T-helper 2 cell treated with Interferon-gamma antibody and Interleukin-4, amounts not matched to agents 5 μg/mL and 100 μg/mL, for 36 hours (primary cell): Measurements from ENCODE around the gene TLCD3A.

Experiments used
- DNase-seq: peaks from one replicate; pipeline ENCODE4 v3.0.0; 2021; ENCODE audit warnings: low spot score
- H3K27ac Mint-ChIP-seq: one replicate; pipeline ENCODE4 v1.8.0; 2021; ENCODE audit warnings: mild to moderate bottlenecking, mixed read lengths
- H3K27me3 Mint-ChIP-seq: one replicate; pipeline ENCODE4 v1.8.0; 2021; ENCODE audit warnings: low read depth, mixed read lengths
- H3K36me3 Mint-ChIP-seq: one replicate; pipeline ENCODE4 v1.8.0; 2021; ENCODE audit warnings: low read depth, mixed read lengths
- H3K4me1 Mint-ChIP-seq: one replicate; pipeline ENCODE4 v1.8.0; 2021; ENCODE audit warnings: low read depth, mixed read lengths
- H3K4me3 Mint-ChIP-seq: one replicate; pipeline ENCODE4 v1.8.0; 2022; ENCODE audit warnings: mild to moderate bottlenecking, moderate library complexity, mixed read lengths
- H3K9me3 Mint-ChIP-seq: one replicate; pipeline ENCODE4 v1.8.0; 2021; ENCODE audit warnings: mixed read lengths

TLCD3A gene

DNA sequence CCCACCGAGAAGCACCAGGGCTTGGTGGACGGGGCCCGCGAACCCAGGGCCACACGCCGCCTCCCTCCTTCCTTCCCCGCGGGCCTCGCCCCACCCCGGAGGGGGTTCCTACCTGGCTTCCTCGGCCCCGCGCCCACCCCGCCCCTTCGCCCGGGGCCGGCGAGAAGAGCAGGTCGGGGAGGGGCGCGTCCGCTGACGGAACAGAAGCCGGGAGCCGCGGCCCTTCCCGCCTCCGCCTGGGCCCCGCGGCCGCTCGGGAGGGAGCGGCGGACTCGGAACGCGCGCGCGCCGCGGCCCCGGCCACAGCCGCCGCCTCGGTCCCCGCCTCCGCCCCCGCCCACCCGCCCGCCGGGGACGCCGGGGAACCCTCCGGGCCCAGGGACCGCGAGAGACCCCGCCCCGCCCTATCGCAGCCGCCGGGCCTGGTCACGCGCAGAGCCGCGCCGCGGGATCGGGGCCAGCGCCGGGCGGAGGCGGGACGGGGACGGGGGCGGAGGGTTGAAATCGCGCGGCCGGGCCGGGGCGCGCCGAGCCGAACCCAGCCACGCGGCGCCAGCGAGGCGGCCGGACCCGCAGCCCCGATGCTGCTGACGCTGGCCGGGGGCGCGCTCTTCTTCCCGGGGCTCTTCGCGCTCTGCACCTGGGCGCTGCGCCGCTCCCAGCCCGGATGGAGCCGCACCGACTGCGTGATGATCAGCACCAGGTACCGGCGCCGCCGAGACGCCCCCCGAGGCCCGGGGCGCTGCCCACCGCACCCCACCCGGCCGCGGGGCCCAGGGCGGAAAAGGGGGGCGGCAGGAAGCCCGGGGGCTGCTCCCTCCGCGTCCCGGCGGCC, at the start of gene TLCD3A:
TLCD3A (plus strand) TSS at position 530 of the 835 bp plus-strand sequence; CDS start at position 582, 52 bp downstream.
- Mint-ChIP-seq H3K9me3 (no peaks in the 10 kb centered on the region), H3K27me3 (no peaks in the 10 kb centered on the region), H3K27ac (peak within 1 kb of the TSS; percentile 90), H3K4me1 (peaks cover 8% of the 10 kb centered on the region), H3K4me3 (peak within 1 kb of the TSS; percentile 88), H3K36me3 (peaks cover 21% of the 10 kb centered on the region)
- peak; percentile 71 for DNase-seq

GRCh38 chr17:683040-683439, 49.4 kb upstream of the TLCD3A start:
- Mint-ChIP-seq H3K4me3 (no peak overlapping the region), H3K4me1 (peaks cover 20% of the 10 kb centered on the region), H3K27ac (no peak overlapping the region), H3K27me3 (no peaks in the 10 kb centered on the region), H3K9me3 (no peaks in the 10 kb centered on the region), H3K36me3 (peaks cover 17% of the 10 kb centered on the region)
- no peak for DNase-seq

- Mint-ChIP-seq H3K36me3 (peaks cover 19% of the 10 kb centered on the region), H3K9me3 (no peaks in the 10 kb centered on the region), H3K27me3 (no peaks in the 10 kb centered on the region), H3K27ac (no peak overlapping the region), H3K4me3 (no peak overlapping the region), H3K4me1 (peaks cover 22% of the 10 kb centered on the region)
- DNase-seq, result no peak
Observed at GRCh38 chr17:683499-684254, 48.7 kb upstream of the TLCD3A start.

- no peak for DNase-seq
- Mint-ChIP-seq H3K4me3 (no peak overlapping the region), H3K4me1 (peaks cover 22% of the 10 kb centered on the region), H3K27ac (no peak overlapping the region), H3K9me3 (no peaks in the 10 kb centered on the region), H3K36me3 (peaks cover 22% of the 10 kb centered on the region), H3K27me3 (no peaks in the 10 kb centered on the region)
Observed at GRCh38 chr17:685006-685405, 47.4 kb upstream of the TLCD3A start.

- no peaks in the 10 kb centered on the region for H3K9me3 Mint-ChIP-seq
- H3K27ac Mint-ChIP-seq, result no peak overlapping the region
- peak; percentile 8 for DNase-seq
- no peaks in the 10 kb centered on the region for H3K27me3 Mint-ChIP-seq
- peaks cover 17% of the 10 kb centered on the region for H3K36me3 Mint-ChIP-seq
- H3K4me1 Mint-ChIP-seq, result peaks cover 8% of the 10 kb centered on the region
- no peak overlapping the region for H3K4me3 Mint-ChIP-seq
Observed at GRCh38 chr17:688100-688989, 44.1 kb upstream of the TLCD3A start.

DNA sequence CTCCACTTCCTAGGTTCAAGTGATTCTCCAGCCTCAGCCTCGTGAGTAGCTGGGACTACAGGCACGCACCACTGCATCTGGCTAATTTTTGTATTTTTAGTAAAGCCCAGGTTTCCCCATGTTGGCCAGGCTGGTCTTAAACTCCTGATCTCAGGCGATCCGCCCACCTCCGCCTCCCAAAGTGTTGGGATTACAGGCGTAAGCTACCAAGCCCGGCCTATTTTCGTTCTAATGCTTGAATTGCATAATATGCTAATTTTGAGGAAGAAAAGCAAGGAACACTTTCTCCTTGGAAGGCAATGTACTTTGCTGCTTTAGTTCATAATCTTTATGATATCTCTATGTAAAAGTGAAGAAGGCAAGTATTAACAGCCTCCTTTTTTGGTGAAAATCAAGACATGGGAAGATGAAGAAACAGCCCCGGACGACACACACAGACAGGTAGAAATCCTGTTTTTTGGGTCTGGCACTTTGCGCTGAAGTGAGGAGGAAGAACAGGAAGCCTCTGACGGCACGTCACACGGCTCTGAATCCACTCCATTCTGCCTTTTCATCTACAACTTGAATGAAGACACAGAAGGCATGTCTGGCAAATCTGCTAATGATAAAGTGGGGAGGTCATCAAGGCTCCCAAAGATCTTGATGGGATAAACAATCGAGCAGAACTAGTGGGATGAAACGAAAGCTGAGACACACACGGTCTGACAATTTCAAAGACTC, 42.7 kb upstream of the TLCD3A start:
- Mint-ChIP-seq H3K36me3 (peaks cover 18% of the 10 kb centered on the region), H3K27me3 (no peaks in the 10 kb centered on the region), H3K27ac (no peak overlapping the region), H3K9me3 (no peaks in the 10 kb centered on the region), H3K4me3 (no peak overlapping the region), H3K4me1 (peaks cover 3% of the 10 kb centered on the region)
- DNase-seq, result no peak

GRCh38 chr17:690361-690760, 42.0 kb upstream of the TLCD3A start:
- no peaks in the 10 kb centered on the region for H3K9me3 Mint-ChIP-seq
- no peak for DNase-seq
- peaks cover 23% of the 10 kb centered on the region for H3K36me3 Mint-ChIP-seq
- no peak overlapping the region for H3K4me3 Mint-ChIP-seq
- no peaks in the 10 kb centered on the region for H3K27me3 Mint-ChIP-seq
- H3K4me1 Mint-ChIP-seq, result peaks cover 3% of the 10 kb centered on the region
- H3K27ac Mint-ChIP-seq, result no peak overlapping the region

DNA sequence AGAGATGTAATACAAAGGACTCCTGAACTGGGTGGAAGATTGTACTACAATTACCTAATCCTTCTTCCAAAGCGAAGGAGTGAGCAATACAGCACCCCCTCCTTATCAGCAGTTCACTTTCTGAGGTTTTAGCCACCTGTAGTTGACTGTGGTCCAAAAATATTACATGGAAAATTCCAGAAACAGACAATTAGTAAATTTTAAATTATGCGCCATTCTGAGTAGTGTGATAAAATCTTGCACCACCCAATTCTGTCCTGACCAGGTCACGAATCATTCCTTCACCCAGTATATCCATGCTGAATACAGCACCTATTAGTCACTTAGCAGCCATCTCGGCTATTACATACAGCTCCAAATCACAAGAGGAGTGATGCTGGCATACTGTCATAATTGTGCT, 41.0 kb upstream of the TLCD3A start:
- Mint-ChIP-seq H3K36me3 (peaks cover 26% of the 10 kb centered on the region), H3K9me3 (no peaks in the 10 kb centered on the region), H3K4me3 (no peak overlapping the region), H3K27me3 (no peaks in the 10 kb centered on the region), H3K27ac (no peak overlapping the region), H3K4me1 (peaks cover 3% of the 10 kb centered on the region)
- no peak for DNase-seq

DNA sequence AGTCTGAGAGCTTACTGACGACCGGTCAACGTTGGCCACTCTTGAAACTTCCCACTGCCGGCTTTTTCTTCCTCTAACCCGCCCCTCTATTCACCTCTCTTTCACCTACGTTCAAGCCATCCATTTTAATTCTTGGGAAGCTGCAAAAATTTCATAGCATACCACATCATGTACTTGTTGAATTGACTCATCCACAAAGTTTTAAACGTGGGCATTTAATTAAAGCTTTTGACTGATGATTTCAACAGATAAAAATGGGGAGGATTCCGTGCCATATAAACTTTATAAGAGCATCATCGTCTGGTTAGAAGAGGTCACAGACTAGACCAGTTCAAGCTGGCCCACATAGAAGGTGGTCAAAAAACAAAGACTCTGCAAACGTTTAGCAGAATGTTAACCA, 40.3 kb upstream of the TLCD3A start:
- peaks cover 3% of the 10 kb centered on the region for H3K4me1 Mint-ChIP-seq
- no peaks in the 10 kb centered on the region for H3K9me3 Mint-ChIP-seq
- DNase-seq, result no peak
- no peak overlapping the region for H3K27ac Mint-ChIP-seq
- no peaks in the 10 kb centered on the region for H3K27me3 Mint-ChIP-seq
- H3K4me3 Mint-ChIP-seq, result no peak overlapping the region
- peaks cover 29% of the 10 kb centered on the region for H3K36me3 Mint-ChIP-seq

- Mint-ChIP-seq H3K27ac (no peak overlapping the region), H3K4me3 (no peak overlapping the region), H3K36me3 (peaks cover 34% of the 10 kb centered on the region), H3K9me3 (no peaks in the 10 kb centered on the region), H3K4me1 (no peaks in the 10 kb centered on the region), H3K27me3 (no peaks in the 10 kb centered on the region)
- no peak for DNase-seq
Observed at GRCh38 chr17:693791-694638, 38.4 kb upstream of the TLCD3A start.

DNA sequence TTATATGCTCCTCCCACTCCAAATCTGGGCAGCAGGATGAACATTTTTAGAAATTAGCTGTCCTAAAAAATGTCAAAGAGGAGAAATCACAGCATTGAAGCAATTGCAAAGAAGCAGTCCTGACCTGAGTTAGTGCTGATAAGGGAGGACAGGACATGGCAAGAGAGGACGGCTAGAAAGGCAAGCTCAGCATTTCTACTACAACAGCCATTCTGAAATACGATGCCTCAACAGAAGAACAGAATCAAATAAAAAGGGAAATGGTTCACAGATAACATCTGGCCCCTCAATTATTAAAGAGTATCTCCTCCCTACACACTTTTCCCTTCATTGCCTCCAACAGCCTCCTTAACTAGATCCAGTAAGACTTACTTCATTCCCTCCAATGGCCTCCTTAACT, 36.0 kb upstream of the TLCD3A start:
- H3K36me3 Mint-ChIP-seq, result peaks cover 29% of the 10 kb centered on the region
- H3K27me3 Mint-ChIP-seq, result no peaks in the 10 kb centered on the region
- no peak overlapping the region for H3K27ac Mint-ChIP-seq
- H3K9me3 Mint-ChIP-seq, result no peaks in the 10 kb centered on the region
- H3K4me1 Mint-ChIP-seq, result no peaks in the 10 kb centered on the region
- H3K4me3 Mint-ChIP-seq, result no peak overlapping the region
- DNase-seq, result no peak

DNA sequence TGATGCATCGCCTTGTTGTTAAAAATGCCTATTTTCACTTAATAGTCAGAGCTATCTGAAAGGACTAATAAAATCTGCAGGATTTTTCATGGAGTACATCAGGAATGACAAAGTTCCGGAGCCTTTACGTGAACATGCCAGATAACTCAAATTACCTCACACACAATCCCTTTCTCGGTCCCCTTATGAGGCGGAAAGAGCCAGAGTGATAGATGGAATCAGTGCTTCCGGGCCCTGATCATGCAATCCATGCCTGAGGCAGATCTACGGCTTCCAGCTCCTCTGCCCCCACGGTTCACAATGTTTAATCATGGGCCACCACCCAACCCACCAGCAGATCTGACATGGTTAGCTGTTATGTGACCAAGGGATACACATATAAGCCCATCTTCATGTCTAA, 34.7 kb upstream of the TLCD3A start:
- Mint-ChIP-seq H3K9me3 (no peaks in the 10 kb centered on the region), H3K4me1 (no peaks in the 10 kb centered on the region), H3K27ac (no peak overlapping the region), H3K27me3 (no peaks in the 10 kb centered on the region), H3K4me3 (no peak overlapping the region), H3K36me3 (peaks cover 28% of the 10 kb centered on the region)
- no peak for DNase-seq
